GM21825 (cell line): Measurements from ENCODE around the gene AHCTF1.
"Not testable (repeated sequence)": the region's sequence is repeated elsewhere in the genome, so short reads cannot be mapped to it uniquely, and the experiment has no call there.

Experiments used
- ATAC-seq: cut with Tn5 transposase; IDR thresholded peaks from one replicate; pipeline ENCODE4 v1.9.1; 2021; ENCODE audit warnings: mild to moderate bottlenecking, moderate library complexity; ENCODE audit not compliant: unreplicated experiment

Gene AHCTF1

GRCh38 chr1:246843876-246844275 lies 87.9 kb downstream of the AHCTF1 start:
- ATAC-seq, result no peak

GRCh38 chr1:246840761-246841160 lies 91.0 kb downstream of the AHCTF1 start:
- ATAC-seq, result not testable (repeated sequence)

DNA sequence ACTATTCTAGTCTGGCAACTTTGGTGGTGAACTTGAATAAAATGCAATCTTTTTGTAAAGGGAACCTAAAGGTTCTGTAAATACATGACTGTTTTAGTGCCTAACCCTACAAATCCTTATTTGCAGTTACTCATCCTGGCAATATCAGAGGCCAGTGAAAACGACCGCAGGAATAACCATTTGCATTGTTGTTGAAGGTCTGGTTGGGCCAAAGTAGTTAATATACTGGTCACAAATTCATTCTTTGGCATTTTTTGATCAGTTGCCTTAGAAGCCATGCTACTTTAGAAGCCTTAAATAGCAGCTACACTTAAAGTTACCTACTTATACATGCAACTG lies 93.7 kb downstream of the AHCTF1 start:
- no peak for ATAC-seq

DNA sequence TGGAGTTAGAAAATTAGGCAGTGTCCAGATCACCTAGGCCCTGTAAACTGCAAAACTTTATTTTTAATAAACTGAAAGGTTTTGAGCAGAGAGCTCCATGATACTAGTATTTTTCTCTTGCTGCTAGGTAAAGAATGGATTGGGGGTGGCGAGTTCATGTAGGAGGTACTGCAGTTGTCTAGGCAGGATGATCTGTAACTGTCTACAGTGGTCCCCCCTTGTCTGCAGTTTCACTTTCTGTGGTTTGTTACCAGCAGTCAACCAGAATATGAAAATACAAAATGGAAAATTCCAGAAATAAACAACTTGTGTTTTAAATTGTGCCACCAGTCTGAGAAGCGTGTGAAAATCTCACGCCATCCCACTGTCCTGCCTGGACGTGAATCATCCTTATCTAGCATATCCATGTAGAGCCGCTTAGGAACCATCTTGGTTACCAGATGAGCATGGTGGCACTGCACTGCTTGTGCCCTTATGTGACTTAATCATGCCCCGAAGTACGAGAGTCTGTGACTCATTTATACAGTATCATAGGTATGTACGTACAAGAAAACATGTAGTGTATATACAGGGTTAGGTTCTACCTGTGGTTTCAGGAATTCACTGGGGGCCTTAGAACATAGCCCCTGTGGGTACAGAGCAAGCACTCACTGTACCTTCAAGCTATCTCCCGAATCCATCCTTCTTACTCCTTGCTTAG lies 94.2 kb downstream of the AHCTF1 start:
- no peak for ATAC-seq

GRCh38 chr1:246836209-246836966 lies 95.4 kb downstream of the AHCTF1 start:
- ATAC-seq, result no peak

DNA sequence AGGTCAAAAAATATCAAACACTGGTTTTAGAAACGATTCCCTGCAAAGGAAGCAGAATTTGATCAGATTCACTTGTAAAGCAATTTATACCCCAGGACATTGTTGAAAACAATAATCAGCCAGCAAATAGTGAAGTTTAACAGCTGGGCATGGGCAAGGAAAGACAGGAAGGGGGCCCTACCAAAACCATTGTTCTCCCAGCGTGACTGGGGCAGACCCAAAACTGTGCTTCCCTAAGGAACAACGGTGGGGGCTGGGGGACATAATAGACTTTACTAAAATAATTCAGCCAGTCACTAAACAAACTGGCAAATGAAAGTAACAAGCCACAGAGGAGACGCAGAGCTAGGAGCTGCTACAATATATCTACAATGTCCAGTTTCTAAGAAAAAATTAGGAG lies 100.2 kb downstream of the AHCTF1 start:
- ATAC-seq, result no peak

- ATAC-seq, result no peak
Observed at GRCh38 chr1:246828818-246829217, 102.9 kb downstream of the AHCTF1 start.

DNA sequence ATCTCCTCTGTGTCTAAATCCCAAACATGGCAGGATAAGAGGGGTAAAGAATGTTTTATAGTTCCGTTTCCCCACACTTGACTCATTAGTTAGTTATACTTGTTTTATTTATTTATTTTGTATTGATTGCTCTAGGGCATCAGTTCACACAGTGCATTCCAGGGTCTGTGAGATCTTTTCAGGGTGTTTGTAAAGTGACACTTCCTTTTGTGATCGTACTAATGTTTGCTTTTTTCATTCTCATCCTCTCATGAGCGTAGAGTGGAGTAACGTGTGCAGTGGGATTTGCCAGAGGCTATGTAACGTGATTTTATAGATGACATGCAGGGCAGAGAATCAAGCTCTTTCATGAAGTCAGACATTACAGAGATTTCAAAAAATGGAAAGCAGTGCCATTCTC lies 104.4 kb downstream of the AHCTF1 start:
- ATAC-seq, result no peak

DNA sequence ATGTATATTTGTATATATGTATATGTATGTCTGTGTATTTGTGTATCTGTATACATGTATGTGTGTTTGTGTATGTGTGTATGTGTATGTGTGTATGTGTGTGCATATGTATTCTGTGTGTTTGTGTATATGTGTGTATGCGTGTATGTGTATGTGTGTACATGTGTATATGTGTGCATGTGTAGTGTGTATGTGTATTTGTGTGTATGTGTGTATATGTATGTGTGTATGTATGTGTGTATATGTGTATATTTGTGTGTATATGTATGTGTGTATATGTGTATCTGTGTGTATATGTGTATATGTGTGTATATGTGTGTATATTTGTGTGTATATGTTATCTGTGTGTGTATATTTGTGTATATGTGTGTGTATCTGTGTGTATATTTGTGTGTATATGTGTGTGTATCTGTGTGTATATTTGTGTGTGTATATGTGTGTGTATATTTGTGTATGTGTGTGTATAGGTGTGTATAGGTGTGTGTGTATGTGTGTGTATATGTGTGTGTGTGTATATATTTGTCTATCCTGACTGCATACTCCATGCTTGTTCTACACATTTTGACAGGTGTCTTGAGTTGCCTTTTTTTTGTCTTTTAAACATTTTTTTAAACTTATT lies 106.1 kb downstream of the AHCTF1 start:
- no peak for ATAC-seq

DNA sequence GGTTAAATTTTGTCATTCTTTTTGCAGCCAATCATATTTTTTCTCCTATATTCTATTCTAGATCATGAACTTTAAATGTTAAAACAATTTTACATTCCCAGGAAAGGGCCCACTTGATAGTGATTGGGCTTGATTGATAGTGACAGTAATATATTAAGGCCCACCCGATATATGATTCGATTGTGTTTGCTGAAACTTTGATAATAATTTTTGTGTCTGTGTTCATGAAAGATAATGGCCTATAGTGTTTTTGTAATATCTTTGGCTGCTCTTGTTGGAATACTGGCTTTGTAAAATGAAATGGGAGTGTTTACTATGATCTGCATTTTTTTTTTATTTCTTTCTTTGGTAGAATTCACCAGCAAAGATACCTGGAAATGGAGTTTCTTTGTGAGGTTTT lies 107.2 kb downstream of the AHCTF1 start:
- no peak for ATAC-seq

GRCh38 chr1:246822154-246822553 lies 109.6 kb downstream of the AHCTF1 start:
- ATAC-seq, result not testable (repeated sequence)

GRCh38 chr1:246820666-246821065 lies 111.1 kb downstream of the AHCTF1 start:
- no peak for ATAC-seq

DNA sequence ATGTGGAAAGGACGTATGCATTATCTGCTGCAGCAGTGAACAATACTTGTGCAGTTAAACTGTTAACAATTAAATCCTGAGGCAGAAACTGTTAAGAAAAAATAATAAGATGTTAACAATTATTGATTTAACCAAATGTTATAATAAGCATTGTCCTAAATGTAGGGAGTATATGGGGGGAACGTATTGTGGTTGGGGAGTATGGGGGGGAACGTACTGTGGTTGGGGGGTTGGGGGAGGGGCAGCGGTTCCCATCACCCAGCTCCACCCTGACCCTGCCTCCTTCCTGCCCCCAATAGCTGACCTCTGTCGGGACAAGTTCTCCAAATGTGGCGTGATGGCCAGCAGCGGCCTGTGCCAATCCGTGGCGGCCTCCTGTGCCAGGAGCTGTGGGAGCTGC lies 114.0 kb downstream of the AHCTF1 start:
- not testable (repeated sequence) for ATAC-seq

DNA sequence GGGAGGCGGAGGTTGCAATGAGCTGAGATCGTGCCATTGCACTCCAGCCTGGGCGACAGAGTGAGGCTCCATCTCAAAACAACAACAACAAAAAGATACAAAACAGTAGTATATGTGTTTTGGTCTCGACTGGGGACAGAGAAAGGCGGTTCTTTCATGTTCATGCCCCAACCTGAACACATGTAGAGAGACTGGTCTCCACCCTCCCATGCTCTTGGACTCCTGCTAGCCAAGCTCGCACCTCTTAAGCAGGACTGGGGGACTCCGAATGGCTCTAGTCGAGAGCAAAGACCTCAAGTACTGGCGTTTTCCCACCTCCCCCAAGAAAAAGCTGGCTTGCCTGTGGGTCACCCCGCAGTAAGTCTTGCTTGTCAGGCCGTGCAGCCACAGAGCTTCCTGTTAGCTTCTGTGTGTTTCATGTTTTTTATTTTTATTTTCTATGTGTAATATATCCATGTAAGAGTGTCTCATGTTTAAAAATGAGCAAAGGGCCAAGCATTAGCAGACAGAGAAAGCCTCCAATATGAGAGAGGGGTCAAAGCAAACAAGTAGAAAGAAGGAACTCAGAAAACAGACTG lies 116.0 kb downstream of the AHCTF1 start:
- ATAC-seq, result no peak

DNA sequence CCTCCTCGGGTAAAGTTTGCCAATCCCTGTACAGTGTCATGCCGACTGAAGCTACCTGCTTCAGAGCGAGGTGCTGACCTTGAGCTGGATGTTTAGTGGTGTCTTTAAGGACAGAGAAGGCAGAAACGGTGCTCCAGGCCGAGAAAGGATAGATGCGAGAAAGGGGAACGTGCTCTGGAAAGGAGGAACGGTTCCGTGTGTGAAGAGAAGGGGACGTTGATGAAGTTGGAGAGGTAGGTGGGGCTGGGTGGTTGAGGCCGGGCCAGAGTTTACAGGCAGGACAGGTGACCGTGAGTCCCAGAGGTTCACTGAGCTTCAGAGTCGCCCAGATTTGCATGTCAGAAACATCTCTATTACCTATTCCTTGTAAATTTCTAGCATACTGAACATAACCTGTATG lies 116.9 kb downstream of the AHCTF1 start:
- no peak for ATAC-seq

GRCh38 chr1:246813325-246813724 lies 118.4 kb downstream of the AHCTF1 start:
- not testable (repeated sequence) for ATAC-seq

GRCh38 chr1:246811985-246812384 lies 119.8 kb downstream of the AHCTF1 start:
- ATAC-seq, result no peak

DNA sequence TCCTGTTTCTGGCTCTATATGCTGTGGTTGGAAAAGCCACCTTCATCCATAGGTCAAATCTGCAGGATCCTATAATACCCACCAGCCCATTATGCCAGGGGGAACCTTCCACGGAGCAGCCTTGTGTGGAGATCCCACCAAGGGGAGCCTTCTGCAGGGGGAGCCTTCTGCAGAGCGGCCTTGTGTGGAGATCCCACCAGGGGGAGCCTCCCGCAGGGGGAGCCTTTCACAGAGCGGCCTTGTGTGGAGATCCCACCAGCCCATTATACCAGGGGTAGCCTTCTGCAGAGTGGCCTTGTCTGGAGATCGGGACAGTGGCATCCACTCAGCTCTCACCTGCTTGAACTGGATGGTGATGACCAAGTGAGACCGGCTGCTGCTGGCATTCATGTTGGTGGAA lies 122.3 kb downstream of the AHCTF1 start:
- ATAC-seq, result no peak

GRCh38 chr1:246805135-246805716 lies 126.5 kb downstream of the AHCTF1 start:
- ATAC-seq, result no peak

- no peak for ATAC-seq
Observed at GRCh38 chr1:246803883-246804282, 127.9 kb downstream of the AHCTF1 start.

DNA sequence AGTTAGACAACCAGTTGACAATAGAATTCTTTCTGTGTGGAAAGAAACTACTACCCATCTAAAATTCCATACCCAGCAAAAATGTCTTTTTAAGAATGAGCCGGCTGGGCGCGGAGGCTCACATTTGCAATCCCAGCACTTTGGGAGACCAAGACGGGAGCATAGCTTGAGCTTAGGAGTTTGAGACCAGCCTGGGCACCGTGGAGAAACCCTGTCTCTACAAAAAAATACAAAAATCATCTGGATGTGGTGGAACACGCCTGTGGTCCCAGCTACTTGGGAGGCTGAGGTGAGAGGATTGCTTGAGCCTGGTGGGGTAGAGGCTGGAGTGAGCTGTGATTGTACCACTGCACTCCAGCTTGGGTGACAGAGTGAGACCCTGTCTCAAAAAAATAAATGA lies 128.4 kb downstream of the AHCTF1 start:
- ATAC-seq, result no peak
